GM19463 (cell line): Measurements from ENCODE around the gene INTS14.

Experiments used
- ATAC-seq: cut with Tn5 transposase; IDR thresholded peaks from one replicate; pipeline ENCODE4 v1.9.1; 2021; ENCODE audit warnings: mild to moderate bottlenecking, moderate library complexity; ENCODE audit not compliant: unreplicated experiment

The INTS14 gene

DNA sequence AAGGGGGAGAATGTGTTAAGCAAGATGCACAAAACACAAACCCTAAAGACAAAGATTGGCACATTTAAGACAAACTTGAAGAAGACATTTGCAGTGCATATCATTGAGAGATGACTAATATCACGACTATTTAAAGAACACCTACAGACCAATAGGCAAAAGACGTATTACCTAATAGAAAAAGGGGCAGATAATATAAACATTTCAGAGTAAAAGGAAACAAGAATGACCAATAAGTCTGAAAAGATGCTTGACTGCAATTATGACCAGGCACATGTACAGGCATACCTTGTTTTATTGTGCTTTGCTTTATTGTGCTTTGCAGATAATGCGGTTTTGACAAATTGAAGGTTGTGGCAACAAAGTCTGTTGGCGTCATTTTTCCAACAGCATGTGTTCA is 75.7 kb downstream of the INTS14 start:
- ATAC-seq: no peak

- ATAC-seq: no peak
Observed at GRCh38 chr15:65533057-65533756, 77.7 kb downstream of the INTS14 start.

GRCh38 chr15:65532738-65533051 is 78.2 kb downstream of the INTS14 start:
- ATAC-seq: no peak

DNA sequence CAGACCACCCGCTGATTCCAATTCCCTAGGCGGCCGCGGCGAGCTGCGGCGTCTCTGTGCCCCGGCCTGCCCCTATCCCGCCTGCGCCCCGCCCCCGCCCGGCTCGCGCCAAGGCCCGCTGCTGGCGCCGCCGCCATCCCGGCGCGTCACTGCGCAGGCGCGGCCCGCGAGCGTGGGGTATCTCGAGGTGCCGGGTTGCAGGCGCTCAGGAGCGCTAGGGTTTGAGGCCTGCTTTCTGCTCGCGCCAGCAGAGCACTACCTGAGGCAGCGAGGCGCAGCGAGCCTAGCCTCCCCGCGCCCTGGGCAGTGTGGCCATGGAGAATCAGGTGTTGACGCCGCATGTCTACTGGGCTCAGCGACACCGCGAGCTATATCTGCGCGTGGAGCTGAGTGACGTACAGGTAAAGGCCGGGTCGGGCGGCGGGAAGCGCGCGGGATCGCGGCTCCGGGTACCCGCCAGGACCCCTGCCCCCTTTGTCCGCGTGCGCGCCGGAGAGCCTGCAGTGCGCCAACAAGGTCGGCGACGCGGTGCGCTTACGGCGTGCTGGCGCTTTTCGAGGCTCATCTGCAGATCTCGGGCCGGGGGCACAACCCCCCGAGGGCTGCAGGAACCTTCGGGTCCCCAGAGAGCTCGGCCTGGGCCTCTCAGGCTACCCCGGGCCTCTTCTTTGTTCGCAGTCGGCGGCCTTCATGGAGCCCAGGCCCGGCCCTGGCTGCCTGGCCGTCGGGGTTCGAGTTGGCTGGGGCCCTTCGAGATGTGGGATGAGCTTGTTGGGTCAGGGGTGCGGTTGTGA is 80.4 kb downstream of the INTS14 start, which contains the start of gene HACD3:
Gene HACD3, plus strand, starts transcription at position 146 of the 794 bp plus-strand sequence. Its CDS starts 169 bp downstream, at position 315.
- peak; percentile 86 for ATAC-seq

GRCh38 chr15:65529762-65530317 is 81.1 kb downstream of the INTS14 start:
- peak; percentile 17 for ATAC-seq
